GM18909 (cell line): Measurements from ENCODE around the gene ATL2.
"Not testable (repeated sequence)": the region's sequence is repeated elsewhere in the genome, so short reads cannot be mapped to it uniquely, and the experiment has no call there.

Experiments used
- ATAC-seq: cut with Tn5 transposase; IDR thresholded peaks from one replicate; pipeline ENCODE4 v1.9.1; 2021; ENCODE audit warnings: mild to moderate bottlenecking; ENCODE audit not compliant: unreplicated experiment, poor library complexity

The ATL2 gene

GRCh38 chr2:38377050-38377828 lies at the start of gene ATL2:
ATL2 (minus strand) TSS chr2:38377273; CDS start chr2:38377260, 13 bp downstream.
- peak; percentile 89 for ATAC-seq

GRCh38 chr2:38423763-38424162 lies 46.7 kb upstream of the ATL2 start:
- no peak for ATAC-seq

DNA sequence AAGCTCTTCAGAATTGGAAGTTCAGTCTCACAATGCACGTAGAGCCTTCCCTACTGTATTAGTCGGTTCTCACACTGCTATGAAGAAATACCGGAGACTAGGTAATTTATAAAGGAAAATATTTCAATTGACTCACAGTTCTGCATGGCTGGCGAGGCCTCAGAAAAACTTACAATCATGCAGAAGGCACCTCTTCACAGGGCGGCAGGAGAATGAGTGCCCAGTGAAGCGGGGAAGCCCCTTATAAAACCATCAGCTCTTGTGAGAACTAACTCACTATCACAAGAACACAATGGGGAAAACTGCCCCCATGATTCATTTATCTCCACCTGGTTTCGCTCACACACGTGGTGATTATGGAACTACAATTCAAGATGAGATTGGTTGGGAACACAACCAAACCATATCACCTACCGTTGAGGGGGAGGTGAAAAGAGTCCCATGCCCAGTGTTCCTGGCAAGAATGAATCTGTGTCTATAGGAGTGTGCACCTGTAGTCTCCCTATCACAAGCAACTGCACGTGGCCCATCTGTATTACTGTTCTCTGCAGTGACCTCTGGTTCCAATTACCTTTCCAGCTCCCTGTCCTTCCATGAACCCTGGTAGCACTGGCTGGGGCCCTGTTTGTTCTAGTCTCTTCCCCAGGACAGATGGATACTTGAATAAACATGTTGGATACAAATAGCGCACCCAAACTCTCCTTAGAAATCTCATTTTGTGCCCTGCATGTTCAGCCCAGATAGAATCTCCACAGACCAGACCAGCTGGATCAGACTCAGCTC lies 44.4 kb upstream of the ATL2 start:
- no peak for ATAC-seq

DNA sequence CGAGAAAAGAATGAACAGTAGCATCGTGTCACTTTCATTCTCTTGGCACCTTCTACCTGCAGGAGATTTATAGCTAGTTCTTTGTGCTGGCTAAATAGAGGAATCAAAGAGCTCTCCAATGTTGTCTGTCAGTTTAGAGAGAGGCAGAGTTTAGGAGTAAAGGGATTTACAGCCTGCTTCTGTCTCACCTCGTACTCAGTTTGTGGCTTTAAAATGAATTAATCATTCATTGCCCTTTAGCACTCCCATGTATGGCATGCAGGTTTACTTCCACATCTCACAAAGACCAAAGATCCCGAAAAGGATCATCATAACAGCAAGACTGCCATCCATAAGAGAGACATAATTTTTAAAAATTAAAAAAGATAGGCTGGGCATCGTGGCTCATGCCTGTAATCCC lies 42.4 kb upstream of the ATL2 start:
- no peak for ATAC-seq

DNA sequence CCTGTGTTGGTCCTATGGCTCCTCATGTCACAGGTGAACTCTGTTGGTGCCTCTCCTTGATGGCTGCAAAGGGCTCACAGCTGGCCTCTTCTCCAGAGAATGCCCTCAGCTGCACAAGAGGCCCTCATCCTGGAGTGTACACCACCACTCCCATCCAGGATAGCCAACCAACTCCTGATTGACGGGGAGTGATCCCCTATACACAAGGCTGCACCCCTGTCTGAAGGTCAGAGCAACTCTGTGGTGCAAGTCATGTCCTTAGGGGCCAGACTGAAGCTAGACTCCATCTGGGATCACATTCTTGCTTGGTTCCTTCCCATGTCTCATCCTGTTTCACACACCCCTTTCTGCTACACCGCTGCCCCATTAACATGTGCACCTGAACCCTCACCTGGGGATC lies 41.7 kb upstream of the ATL2 start:
- no peak for ATAC-seq

DNA sequence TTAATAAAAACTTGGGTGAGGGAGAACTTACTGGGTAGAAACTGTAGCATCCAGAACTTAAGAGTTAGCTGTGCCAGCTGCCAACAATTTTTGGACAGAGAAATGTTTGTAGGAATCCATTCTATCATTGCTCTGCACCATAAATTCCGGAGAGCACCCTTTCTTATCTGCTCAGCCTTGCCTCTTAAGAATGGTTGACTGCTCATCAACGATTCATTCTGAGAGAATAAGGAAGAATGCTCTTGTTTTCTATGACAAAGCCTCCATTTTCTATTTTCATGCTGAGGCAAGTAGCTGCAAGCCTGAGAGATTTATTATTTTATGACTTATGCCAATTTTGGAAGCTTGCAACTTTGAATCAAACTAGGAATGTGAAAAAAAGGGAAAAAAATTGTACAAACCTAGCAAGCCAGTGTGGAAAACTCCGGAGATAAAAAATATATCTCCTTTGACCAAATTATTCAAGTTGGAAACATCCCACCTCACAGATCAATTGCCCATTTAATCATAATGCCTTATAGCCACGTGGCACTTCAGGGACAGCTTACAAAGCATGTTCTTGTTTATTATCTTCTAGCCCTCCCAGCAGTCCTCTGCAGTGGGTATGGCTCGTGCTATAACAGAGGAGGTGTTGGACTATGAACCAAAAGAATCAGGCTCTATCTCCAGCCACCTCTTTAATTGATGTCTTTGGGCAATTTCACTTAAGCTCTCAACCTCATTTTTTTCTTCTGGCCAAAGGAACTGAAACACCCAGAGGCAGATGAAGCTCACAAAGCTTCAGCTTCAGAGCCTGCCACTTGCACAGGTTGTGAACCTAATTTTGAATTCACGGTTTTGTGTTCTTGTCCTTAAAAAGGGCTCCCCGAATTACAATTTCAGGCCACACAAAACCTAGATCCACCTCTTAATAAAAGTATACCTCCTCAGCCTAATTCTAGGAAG lies 40.9 kb upstream of the ATL2 start:
- no peak for ATAC-seq

GRCh38 chr2:38416296-38417036 lies 39.4 kb upstream of the ATL2 start:
- ATAC-seq = no peak

GRCh38 chr2:38415728-38416291 lies 38.7 kb upstream of the ATL2 start:
- no peak for ATAC-seq

DNA sequence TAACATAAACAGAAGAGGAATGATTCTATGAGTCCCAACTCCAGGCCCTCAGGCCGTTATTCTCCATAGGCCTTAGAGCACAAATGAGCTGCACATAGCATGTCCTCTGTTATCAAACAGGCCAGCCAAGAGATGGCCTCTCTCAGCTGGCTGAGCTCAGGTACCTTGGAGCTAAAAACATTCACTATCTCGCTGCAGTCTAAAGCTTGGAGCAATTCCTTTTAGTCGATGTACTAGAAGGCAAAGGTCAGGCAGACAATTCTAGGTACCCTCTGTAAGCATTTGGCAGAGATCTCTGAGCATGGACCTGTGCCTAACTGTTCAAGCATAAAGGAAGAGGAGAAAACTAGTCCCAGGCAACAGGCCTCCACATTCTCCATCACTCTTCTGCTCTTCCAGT lies 38.0 kb upstream of the ATL2 start:
- ATAC-seq = no peak

GRCh38 chr2:38412235-38412871 lies 35.3 kb upstream of the ATL2 start:
- not testable (repeated sequence) for ATAC-seq

DNA sequence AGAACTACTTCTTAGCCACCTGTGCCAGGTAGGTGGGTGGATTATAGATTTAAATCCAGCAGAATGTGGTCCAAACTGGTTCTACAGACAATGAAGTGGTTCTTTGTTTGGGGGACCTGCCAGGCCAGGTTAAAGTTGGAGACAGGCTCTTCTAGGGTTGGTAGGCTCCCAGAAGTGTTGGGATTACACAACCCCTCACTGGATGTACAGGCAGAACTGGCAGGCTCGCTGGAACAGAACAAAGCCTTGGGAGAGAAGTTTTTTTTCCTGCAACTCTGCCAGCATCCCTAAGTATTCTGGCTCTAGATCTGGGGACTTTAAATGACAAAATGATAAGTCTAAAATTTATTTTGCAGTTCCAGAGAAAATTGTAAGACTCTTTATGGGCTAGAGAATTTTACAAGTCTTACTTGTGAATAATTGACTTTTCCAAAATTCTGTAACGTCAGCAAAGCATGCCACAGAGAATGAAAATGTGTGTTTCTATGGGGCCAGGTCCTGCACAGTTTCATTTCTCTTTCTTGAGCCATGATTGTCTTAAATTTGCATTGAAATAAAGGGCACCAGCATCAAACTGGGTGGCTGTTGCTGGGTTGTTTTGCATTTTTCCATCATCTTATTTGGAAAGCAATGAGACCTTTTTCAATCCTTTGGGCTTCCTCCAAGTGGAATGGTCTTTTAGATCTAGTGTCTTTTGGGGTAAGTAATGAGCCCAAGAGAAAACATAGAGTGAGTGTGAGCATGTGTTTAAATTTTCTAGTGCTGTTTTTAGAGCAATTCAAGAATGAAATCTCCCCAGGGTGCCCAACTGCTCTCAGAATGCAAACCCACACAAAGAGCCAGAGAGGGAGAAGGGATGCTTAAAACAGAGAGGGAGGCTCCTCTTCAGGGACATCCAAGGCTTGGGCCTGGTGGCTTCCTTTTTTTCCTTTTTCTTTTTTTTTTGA lies 32.4 kb upstream of the ATL2 start:
- ATAC-seq = peak; percentile 88

- ATAC-seq = no peak
Measured at GRCh38 chr2:38407111-38407682, 30.1 kb upstream of the ATL2 start.

DNA sequence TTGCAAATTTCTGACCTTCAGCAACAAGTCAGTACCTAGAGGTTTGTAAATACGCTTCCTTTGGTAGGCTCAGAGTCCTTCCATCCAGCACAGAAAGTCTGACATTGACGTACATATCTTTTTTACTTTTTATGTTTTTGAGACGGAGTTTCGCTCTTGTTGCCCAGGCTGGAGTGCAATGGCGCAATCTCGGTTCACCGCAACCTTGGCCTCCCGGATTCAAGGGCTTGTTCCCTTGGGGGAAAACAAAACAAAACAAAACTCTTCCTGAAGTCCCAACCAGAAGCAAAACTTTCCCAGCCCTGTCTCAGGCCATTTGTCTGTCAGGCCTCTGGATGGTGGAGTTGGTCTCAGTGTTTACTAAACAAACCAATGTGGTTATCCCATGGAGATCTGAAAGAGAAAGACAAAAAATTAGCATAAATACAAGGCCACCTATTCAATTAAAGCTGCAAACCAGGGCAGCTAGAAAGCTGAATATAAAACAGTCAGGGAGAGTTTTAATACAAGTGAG lies 29.6 kb upstream of the ATL2 start:
- no peak for ATAC-seq

DNA sequence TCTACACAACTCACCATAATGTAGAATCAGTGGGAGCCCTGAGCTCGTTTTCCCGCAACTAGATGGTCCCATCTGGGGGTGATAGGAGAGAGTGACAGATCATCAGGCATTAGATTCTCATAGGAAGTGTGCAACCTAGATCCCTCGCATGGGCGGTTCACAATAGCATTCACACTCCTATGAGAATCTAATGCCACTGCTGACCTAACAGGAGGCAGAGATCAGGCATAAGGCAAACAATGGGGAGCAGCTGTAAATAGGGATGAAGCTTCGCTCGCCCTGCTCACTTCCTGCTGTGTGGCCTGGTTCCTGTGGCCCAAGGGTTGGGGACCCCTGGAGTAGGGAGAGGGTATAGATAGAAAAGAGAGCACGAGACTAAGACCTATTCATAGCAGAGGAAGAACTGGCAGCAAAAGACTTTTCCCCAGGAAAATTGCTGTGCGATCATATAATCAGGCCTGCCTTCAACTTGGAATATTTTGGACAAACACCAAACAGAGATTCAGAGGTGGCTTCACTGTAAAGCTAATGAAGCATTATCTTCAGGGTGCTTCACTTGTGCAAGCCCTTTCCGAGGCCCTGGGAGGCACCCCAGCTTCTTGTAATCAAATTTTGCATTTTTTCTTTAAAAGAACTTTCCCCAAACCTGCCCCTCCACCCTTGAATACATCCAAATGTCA lies 29.0 kb upstream of the ATL2 start:
- no peak for ATAC-seq

- no peak for ATAC-seq
Measured at GRCh38 chr2:38400513-38400912, 23.4 kb upstream of the ATL2 start.

DNA sequence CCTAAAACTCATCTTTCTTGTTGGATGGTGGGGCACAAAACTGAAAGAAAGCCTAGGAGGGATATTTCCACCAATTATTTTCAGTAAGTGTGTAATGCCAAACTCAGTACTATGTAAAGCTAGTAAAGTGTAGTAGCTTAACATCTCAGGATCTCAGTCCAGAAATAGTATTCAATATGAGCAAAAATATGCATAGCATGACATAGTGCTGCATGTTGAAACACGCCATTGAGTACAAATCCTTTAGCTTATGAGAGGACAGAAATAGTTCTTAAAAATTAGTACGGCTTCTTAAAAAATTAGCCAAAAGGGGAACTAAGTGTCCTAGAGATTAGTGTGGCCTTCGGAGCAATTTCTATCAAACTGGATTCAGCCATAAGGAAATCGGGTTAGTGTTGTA lies 21.7 kb upstream of the ATL2 start:
- no peak for ATAC-seq

DNA sequence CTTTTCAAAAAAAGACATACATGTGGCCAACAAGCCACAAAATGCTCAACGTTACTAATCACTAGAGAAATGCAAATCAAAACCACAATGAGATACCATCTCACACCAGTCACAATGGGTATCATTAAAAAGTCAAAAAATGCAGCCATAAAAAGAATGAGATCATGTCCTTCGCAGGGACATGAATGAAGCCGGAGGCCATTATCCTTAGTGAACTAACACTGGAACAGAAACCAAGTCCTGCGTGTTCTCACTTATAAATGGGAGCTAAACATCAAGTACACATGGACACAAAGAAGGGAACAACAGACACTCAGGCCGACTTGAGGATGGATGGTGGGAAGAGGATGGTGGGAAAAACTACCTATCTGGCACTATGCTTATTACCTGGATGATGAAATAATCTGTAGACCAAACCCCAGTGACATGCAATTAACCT lies 17.8 kb upstream of the ATL2 start:
- ATAC-seq = no peak
